Sigmoid colon (tissue), 4 donors: ENCODE measurements around the gene CLEC16A.

Experiments used
- CTCF ChIP-seq, 4 experiments: fragments of 450-650 bp in 3 of 4; fragments of 200-600 bp in 1 of 4; IDR thresholded peaks; one replicate each; pipeline ENCODE4 v1.5.1; 2016 to 2019; ENCODE audit warnings: antibody characterized with exemption in 4 of 4, mild to moderate bottlenecking in 3 of 4, moderate library complexity in 2 of 4
- EP300 ChIP-seq, 4 donors: sonication (generic); formaldehyde crosslinking; IDR thresholded peaks; one replicate each; pipeline ENCODE4 v1.6.1; 2017; ENCODE audit warnings: antibody characterized with exemption in 4 of 4
- POLR2A ChIP-seq, 2 donors: fragments of 450-650 bp; IDR thresholded peaks; one replicate each; pipeline ENCODE4 v1.6.1; 2016; ENCODE audit warnings: antibody characterized with exemption in 2 of 2, mild to moderate bottlenecking in 2 of 2, moderate library complexity in 2 of 2

GRCh38 chr16:11138022-11138768, 193.8 kb downstream of the CLEC16A start:
- TF ChIP-seq POLR2A (IDR thresholded peaks at IDR 0.05) (no peak), CTCF (IDR thresholded peaks at IDR 0.05) (no peak), EP300 (IDR thresholded peaks at IDR 0.05) (no peak)
